HG03175 (cell line): ENCODE data around the gene SH3PXD2B.

Experiments used
- ATAC-seq: cut with Tn5 transposase; IDR thresholded peaks from one replicate; pipeline ENCODE4 v1.9.1; 2021; ENCODE audit warnings: mild to moderate bottlenecking, moderate library complexity; ENCODE audit not compliant: unreplicated experiment

SH3PXD2B gene

DNA sequence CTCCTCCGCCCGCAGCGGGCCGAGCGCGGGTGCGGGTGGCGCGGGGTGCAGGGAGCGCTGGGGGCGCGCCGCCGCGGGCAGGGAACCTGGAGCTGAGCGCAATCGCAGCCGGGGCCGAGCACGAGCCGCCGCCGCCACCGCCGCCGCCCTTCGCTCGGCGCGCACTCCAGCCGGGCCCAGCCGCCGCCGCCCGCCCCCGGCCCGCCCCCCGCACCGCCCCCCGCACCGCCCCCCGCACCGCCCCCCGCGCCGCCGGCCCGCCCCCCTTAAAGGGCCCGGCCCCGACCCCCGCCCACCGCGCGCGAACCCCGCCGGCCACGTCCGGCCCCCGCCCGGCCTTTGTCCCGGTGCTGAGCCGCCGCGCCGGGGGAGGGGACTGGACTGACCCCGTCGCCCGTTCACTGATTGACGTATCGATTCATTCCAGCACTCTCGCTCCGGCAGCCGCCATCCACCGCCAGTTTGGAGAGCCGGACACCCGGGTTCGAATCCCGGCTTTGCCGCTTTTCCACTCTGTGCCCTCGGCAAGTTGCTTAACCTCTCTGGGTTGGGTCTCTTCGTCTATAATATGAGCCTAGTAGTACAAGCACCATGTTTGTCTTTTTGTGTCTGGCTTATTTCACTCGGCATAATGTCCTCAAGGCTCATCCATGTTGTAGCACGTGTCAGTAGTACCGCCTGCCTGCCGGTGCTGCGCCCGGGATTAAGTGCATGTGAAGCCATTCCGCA is at the start of gene SH3PXD2B:
Gene SH3PXD2B (minus strand): TSS at position 168 of the 729 bp plus-strand sequence. CDS start 173 bp downstream, outside the sequence.
- no peak for ATAC-seq

DNA sequence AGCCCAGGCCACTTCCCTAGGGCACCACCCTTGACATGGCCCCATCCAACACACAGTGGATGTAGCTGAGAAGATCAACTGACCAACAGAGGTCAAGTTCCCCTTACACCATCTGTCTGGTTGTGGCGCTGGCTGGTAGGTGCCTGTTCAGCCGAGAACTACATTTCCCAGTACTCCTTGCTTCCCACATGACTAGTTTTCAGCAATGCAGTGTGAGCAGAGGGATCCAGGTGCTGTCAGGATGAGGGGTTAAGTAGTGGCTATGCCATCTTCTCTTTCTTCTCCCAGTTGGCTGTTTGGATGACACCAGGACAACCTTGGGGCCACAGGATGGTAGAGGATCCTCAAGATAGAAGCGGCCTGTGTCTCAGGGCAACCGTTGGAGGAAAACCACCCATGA is 48.6 kb upstream of the SH3PXD2B start:
- ATAC-seq: no peak

DNA sequence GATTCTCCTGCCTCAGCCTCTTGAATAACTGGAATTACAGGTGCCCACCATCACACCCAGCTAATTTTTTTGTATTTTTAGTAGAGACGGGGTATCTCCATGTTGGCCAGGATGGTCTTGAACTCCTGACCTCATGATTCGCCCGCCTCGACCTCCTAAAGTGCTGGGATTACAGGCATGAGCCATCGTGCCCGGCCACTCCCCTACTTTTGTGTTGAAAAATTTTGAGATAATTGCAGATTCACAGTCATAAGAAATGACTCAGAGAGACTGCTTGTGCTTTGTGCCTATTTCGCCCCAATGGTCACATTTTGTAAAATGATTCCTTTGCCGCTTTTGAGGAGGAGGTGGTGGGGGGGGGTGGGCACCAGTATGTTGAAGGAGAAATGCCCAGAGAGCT is 48.1 kb upstream of the SH3PXD2B start:
- no peak for ATAC-seq

- ATAC-seq: no peak
Measured at GRCh38 chr5:172501708-172502320, 47.5 kb upstream of the SH3PXD2B start.

- ATAC-seq: no peak
Measured at GRCh38 chr5:172499287-172499686, 45.0 kb upstream of the SH3PXD2B start.

DNA sequence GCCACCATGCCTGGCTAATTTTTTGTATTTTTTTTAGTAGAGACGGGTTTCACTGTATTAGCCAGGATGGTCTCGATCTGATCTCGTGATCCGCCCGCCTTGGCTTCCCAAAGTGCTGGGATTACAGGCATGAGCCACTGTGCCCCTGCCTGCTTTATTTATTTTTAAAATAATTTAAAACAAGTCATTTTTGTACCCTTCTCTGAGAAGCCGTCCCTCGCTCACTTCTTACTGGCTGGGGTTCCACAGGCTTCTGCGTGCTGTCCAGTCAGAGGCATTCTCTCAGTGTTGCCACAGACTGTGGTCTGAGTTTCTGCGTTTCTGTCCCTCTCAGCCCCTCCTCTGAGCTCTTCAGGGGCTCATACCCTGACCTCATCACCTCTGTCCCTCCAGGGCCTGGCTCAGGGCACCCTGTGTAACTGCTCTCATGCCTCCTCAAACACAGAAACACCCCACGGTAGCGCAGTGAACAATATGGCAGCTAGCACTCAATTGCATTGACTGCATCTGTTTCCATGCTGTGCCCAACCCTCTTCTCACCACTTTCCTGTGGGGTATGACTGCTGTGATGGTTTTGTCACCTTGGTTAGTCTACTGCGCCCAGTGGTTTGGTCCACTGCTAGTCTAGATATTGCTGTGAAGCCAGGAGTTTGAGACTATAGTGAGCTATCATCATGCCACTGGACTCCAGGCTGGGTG is 44.3 kb upstream of the SH3PXD2B start:
- no peak for ATAC-seq

- no peak for ATAC-seq
Measured at GRCh38 chr5:172497591-172498255, 43.4 kb upstream of the SH3PXD2B start.

- ATAC-seq: no peak
Measured at GRCh38 chr5:172496671-172497371, 42.5 kb upstream of the SH3PXD2B start.

DNA sequence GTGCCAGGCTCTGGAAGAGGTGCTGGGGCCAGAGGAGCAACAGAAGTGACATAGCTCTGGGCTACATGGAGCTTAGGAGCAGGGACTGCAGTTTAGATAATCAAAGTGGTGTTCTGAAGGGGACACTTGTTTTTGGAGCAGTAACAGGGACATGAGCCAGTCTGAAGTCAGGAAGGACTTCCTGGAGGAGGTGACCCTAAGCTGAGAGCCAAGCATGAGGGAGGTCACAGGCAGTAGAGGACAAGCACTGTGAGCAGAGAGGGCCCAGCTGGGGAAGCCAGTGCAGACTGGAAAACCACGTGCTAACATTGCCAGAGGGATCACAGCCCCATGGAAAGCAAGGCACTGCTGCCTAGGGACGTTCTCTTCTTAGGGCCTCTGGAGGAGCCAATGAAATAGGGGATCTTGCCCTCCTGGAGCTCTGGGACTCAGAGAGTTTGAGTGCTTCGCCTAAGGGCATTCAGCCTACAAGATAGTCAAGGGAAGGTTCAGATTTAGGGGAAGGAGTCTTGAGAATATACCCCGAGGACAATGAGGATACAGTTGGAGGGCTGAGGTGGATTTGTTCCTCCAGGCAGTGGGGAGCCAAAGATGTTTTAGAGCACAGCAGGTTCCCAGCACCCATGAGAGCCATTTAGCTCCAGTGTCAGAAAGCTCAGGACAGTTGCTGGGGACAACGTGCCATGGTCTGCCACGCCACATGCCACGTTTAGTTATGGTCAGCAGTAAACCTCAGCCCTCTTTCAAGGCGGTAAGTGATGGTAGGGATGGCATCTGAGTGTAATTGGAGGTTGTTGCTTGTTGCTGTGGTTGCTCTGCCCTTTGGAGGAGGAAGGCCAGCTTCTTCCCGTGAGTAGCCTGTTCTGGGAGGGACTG is 40.5 kb upstream of the SH3PXD2B start:
- no peak for ATAC-seq

- no peak for ATAC-seq
Measured at GRCh38 chr5:172493906-172494305, 39.6 kb upstream of the SH3PXD2B start.

GRCh38 chr5:172493461-172493860 is 39.1 kb upstream of the SH3PXD2B start:
- ATAC-seq: no peak

DNA sequence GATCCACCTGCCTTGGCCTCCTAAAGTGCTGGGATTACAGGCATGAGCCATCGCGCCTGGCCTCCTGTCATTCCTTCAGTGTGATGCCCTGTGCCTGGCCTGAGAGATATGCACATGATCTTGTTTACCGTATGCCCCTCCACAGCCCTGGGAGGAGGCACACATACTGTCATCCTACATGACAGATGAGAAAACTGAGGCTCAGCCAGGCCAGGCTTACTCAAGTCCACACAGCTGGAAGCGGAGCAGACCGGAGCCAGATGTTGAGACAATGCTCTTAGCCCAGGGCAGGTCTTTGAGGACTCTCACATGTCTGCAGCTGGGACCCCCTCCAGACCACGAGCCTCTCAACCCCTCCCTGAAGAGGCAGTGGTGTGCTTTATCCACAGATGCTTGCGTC is 38.7 kb upstream of the SH3PXD2B start:
- no peak for ATAC-seq

DNA sequence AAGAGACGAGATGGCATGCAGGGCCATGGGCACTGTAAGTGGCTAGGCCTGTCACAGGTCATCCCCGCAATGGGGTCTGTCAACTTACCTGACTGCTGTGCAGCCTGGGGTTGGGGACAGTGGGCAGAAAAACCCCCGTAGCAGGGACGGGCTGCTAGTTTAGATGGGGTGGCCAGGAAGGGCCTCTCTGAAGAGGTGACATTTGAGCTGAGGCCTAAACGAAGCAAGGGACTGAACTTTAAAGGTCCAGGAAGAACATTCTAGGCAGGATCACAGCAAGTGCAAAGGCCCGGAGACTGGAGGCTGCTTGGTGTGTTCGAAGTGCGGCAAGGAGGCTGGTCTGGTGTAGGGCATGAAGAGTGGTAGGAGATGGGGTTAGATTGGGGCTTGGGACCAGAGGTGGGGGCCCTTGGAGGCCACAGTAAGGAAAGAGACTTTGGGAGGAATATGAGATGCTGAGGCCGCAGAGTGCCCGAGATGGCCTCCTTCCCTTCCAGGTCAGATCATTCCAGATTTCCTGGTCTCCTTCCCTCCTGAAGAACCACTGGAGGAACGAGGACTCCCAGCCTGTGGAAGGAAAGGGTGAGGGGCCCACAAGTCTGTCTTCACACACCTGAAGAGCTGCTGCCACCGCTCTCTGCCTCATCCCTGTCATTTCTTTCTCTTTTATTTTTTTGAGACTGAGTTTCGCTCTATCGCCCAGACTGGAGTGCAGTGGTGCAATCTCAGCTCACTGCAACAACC is 37.9 kb upstream of the SH3PXD2B start:
- no peak for ATAC-seq

DNA sequence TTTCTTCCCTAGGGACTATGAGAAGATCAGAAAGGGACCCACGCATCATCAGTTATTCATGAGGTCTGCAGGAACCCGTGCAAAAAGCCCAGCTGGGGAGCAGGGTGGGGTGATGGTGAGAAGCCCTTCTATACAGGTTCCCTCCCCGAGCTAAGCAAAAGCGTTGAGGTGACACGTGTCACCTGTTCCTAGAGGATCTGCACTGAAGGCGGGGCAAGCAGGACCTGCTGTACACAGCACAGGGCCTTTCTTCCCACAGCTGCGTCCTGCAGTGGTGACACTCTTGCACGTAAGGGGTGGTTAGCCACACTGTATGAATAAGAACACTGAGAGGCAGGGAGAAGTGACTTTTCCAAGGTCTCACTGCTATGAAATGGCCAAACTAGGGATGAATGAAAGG is 37.2 kb upstream of the SH3PXD2B start:
- no peak for ATAC-seq

DNA sequence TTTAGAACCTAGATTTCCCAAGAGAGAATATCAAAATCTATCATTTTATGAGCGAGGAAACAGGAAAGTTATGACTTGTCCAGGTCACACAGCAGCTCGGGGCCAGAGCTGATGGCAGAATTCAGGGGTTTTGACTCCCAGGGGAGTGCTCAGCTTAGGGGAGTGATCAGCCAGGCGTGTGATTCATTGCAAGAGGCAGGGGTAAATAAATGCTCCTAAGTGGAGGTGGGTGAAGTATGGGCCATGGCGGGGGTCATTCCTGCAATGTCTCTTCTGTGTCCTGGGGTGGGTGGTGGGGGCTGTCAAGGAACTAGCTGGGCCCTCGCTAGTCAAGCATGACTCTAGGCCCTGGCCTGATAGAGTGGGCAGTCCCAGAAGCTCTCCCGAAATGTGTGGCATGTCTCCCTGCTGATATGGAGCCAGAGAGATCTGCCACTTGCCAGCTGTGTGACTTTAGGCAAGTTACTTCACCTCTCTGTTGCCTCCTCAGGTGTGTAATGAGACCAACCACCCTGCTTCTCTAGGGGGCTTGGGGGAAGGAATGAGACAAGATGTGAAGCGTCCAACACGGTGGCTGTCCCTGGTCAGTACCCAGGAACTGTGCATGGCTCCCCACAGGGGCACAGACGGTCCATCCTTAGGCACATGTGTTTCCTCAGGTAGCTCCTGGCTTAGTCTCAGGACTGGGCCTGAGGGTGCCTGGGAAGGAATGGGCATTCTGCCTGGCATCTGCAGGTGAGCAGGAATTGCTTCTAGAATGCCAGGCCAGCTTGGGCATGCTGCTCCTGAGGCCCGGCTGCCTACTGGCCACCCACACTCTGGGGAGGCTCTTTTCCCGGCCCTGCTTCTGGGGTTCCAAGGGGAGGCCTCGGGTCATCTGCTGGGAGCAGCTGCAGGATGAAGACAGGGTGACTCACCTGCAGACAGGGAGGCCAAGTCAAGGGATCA is 36.5 kb upstream of the SH3PXD2B start:
- no peak for ATAC-seq

- no peak for ATAC-seq
Measured at GRCh38 chr5:172488221-172488620, 33.9 kb upstream of the SH3PXD2B start.

GRCh38 chr5:172487671-172488070 is 33.3 kb upstream of the SH3PXD2B start:
- no peak for ATAC-seq

- no peak for ATAC-seq
Measured at GRCh38 chr5:172486912-172487311, 32.6 kb upstream of the SH3PXD2B start.
